ENCODE data around the gene ORAI2. TPM values are rescaled to one million over a fixed set of nuclear protein-coding genes. Genes with fewer than 3 reads are reported as not detected.

The ORAI2 gene
- total and polyA plus RNA-seq, 2 of the 8 experiments (the other 6 are each of a cell fraction or from before 2014, with no cell fraction given), result 20.7 to 35.2 TPM

GRCh38 chr7:102387064-102387463 is 46.3 kb upstream of the ORAI2 start:
- Histone ChIP-seq H3K4me1 (replicated peaks in 1 of 4; ENCODE audit: control insufficient read depth in 3 of 4, insufficient read depth in 4 of 4, low read length in 3 of 4) (no peaks in the 10 kb centered on the region), H3K9me3 (ENCODE audit: insufficient read depth in 2 of 2, low read depth in 1 of 2, low read length in 1 of 2) (no peaks in the 10 kb centered on the region), H2BK20ac (ENCODE audit: low read length) (no peak overlapping the region), H3K27ac (ENCODE audit: low read depth, low read length) (no peak overlapping the region), H4K91ac (replicated peaks; ENCODE audit: insufficient read length, low read length) (no peak overlapping the region), H3K23me2 (ENCODE audit: low read depth, low read length) (no peaks in the 10 kb centered on the region), H3K56ac (replicated peaks; ENCODE audit: insufficient read length, low read depth, low read length) (no peak overlapping the region), H2BK120ac (replicated peaks; ENCODE audit: low read depth, low read length) (no peak overlapping the region), H3K4me3 (ENCODE audit: extremely low read depth in 1 of 4, insufficient read depth in 2 of 4, low read depth in 3 of 4, low read length in 4 of 4) (no peak overlapping the region), H2BK12ac (ENCODE audit: low read depth, low read length) (no peak overlapping the region), H4K20me1 (replicated peaks in 1 of 2; ENCODE audit: control insufficient read depth in 1 of 2, insufficient read depth in 2 of 2, low read length in 2 of 2) (peaks cover 1 to 2% of the 10 kb centered on the region in 2 experiments), H3K79me1 (ENCODE audit: low read depth, low read length) (no peaks in the 10 kb centered on the region; the same call in 1 of the 2 replicates), H3K79me2 (ENCODE audit: control insufficient read depth in 1 of 2, insufficient read depth in 2 of 2, low read length in 2 of 2) (no peaks in the 10 kb centered on the region), H4K5ac (ENCODE audit: insufficient read length, low read depth, low read length) (no peak overlapping the region), H3K36me3 (ENCODE audit: control insufficient read depth in 2 of 4, insufficient read depth in 4 of 4, low read length in 3 of 4) (peaks cover 0 to 5% (median 0%) of the 10 kb centered on the region in 4 experiments; a peak in 2 of 8 replicates), H3K14ac (ENCODE audit: insufficient read length) (no peak overlapping the region), H3K9ac (replicated peaks in 1 of 4; ENCODE audit: extremely low read depth in 1 of 4, low read depth in 3 of 4, low read length in 3 of 4) (no peak overlapping the region), H3K27me3 (replicated peaks in 1 of 4; ENCODE audit: control insufficient read depth in 3 of 4, extremely low read depth in 1 of 4, insufficient read depth in 3 of 4, low read length in 3 of 4) (no peaks in the 10 kb centered on the region), H2BK15ac (ENCODE audit: low read length) (no peak overlapping the region), H3K4ac (replicated peaks; ENCODE audit: insufficient read length, low read depth, low read length) (no peak overlapping the region), H3K23ac (ENCODE audit: insufficient read length) (no peak overlapping the region), H4K8ac (ENCODE audit: extremely low read depth, insufficient read depth, low read length) (no peak overlapping the region; the same call in 1 of the 2 replicates), H3K4me2 (ENCODE audit: insufficient read depth in 1 of 2, low read depth in 2 of 2, low read length in 2 of 2) (no peak overlapping the region), H2AK5ac (ENCODE audit: low read depth, low read length) (no peak overlapping the region), H2BK5ac (ENCODE audit: low read depth, low read length) (no peak overlapping the region), H3K18ac (ENCODE audit: extremely low read depth, low read length) (no peak overlapping the region), H2AFZ (ENCODE audit: low read length) (no peak overlapping the region)
- FAIRE-seq (no peak), DNase-seq (ENCODE audit: low read depth in 1 of 2, low spot score in 2 of 2) (no peak)
- TF ChIP-seq EP300 (IDR thresholded peaks at IDR 0.05; ENCODE audit: borderline replicate concordance in 1 of 2, low read depth in 2 of 2, low read length in 2 of 2), result no peak
- no peak for TF ChIP-seq TCF12 (IDR thresholded peaks at IDR 0.05; ENCODE audit: low read depth, low read length)
- TF ChIP-seq SIN3A (conservative IDR thresholded peaks at IDR 0.05 in 1 of 2, IDR thresholded peaks at IDR 0.05 in 1 of 2; ENCODE audit: low read depth in 1 of 2, low read length in 2 of 2), result no peak
- no peak for TF ChIP-seq CREB1 (IDR thresholded peaks at IDR 0.05)
- no peak for TF ChIP-seq ZNF274 (IDR thresholded peaks at IDR 0.05; ENCODE audit: borderline replicate concordance, extremely low read depth, low read length)
- no peak for TF ChIP-seq POLR2A (IDR thresholded peaks at IDR 0.05; ENCODE audit: control extremely low read depth in 1 of 2, low read depth in 2 of 2, low read length in 2 of 2)
- no peak for TF ChIP-seq CHD1 (IDR thresholded peaks at IDR 0.05; ENCODE audit: low read depth, low read length)
- TF ChIP-seq TBP (IDR thresholded peaks at IDR 0.05; ENCODE audit: low read depth, low read length), result no peak
- 94% methylated on average over 6 of the region's 6 CpGs; no CpG with 5 or more reads in 1 of the 2 experiments for WGBS, 2 experiments (ENCODE audit: extremely low coverage in 1 of 2, insufficient coverage in 1 of 2, insufficient read length in 1 of 2, insufficient replicate concordance in 2 of 2, low coverage in 1 of 2, low lambda C conversion rate in 2 of 2, missing lambda C conversion rate in 1 of 2)
- ChIA-PET CTCF (ENCODE audit: partially characterized antibody) (interaction anchor here (1.2 to 11.4 kb wide), 8 partner anchors 9 to 107 kb away, joined by 3 to 118 read pairs (median 4); partner anchors contain the start of gene PRKRIP1), POLR2A (ENCODE audit: partially characterized antibody) (interaction anchor here (0.8 kb wide), 1 partner anchor 23 kb away, joined by 3 read pairs; no protein-coding TSS in a partner anchor)
